PFSK-1 (cell line): ENCODE results near the gene C1orf35.
A peak's percentile ranks its signal among the peaks of the same experiment; 100 is the strongest.

Experiments
- FOXP2 ChIP-seq: optimal IDR thresholded peaks from 2 replicates; pipeline ENCODE3; 2011; ENCODE audit warnings: borderline replicate concordance, control low read depth, inconsistent platforms; ENCODE audit not compliant: insufficient read depth; ENCODE audit errors: extremely low read length, extremely low read depth
- POLR2AphosphoS5 ChIP-seq: IDR thresholded peaks from 2 replicates; pipeline ENCODE4 v1.6.1; 2012; ENCODE audit warnings: low read depth, mild to moderate bottlenecking, control low read depth, low read length, moderate library complexity
- SIN3A ChIP-seq: IDR thresholded peaks from 2 replicates; pipeline ENCODE4 v1.6.1; 2012; ENCODE audit warnings: mild to moderate bottlenecking, low read length, moderate library complexity, borderline replicate concordance; ENCODE audit not compliant: insufficient read depth
- TAF1 ChIP-seq: IDR thresholded peaks from 2 replicates; pipeline ENCODE4 v1.6.1; 2012; ENCODE audit warnings: low read length, control low read depth, borderline replicate concordance; ENCODE audit not compliant: insufficient read depth
- TF ChIP-seq, protein P1 (sequence below), 2 experiments: IDR thresholded peaks; 2 replicates each; pipeline versions ENCODE4 v1.6.1 to v1.8.0; 2011 to 2012; ENCODE audit warnings: low read depth in 2 of 2, low read length in 2 of 2, control low read depth in 1 of 2, inconsistent platforms in 1 of 2, mild to moderate bottlenecking in 1 of 2, moderate library complexity in 1 of 2; ENCODE audit not compliant: insufficient read depth in 1 of 2

C1orf35 gene

DNA sequence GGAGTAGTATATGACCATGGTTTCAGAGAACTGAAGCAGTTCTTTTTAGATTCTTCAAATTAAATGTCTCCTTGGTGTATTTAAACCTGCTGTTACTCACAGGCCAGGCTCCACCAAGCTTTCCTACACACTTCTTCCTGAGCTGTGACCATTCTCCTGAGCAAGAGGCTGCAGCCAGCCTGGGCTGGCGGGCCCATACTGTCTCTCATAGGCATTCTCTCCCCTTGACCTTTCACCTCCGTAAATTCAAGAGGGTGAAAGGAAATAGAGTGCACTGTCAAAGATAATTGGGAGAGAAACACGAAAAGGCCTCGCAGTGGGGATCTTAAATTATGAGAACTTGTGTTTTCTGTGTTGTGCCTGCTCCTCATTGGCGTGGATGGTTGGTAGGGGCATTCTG lies 18.3 kb downstream of the C1orf35 start:
- TF ChIP-seq TAF1: no peak
- no peak for TF ChIP-seq SIN3A
- no peak for TF ChIP-seq FOXP2
- TF ChIP-seq POLR2AphosphoS5: no peak

DNA sequence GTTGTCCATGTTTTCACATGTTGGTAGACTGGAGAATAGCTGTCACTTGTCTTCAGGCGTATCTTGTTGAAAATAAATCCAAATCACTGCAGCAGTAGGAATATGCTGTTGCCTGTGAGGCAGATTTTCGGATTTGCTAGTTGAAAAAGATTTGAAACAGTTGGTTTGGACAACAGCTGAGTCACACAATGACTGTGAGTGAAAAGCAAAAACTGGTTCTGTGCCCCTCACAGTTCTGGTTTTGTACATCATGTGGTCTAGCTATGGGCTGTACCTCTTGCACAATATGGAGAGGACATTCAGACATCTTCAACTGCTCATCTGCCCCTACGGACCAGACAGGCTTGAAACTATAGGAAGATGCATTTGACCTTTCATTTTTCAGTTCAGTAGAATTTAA lies 18.8 kb downstream of the C1orf35 start:
- TF ChIP-seq SIN3A (no peak; the same call in 1 of the 2 replicates), FOXP2 (no peak), TAF1 (no peak)
- TF ChIP-seq, protein P1, sequence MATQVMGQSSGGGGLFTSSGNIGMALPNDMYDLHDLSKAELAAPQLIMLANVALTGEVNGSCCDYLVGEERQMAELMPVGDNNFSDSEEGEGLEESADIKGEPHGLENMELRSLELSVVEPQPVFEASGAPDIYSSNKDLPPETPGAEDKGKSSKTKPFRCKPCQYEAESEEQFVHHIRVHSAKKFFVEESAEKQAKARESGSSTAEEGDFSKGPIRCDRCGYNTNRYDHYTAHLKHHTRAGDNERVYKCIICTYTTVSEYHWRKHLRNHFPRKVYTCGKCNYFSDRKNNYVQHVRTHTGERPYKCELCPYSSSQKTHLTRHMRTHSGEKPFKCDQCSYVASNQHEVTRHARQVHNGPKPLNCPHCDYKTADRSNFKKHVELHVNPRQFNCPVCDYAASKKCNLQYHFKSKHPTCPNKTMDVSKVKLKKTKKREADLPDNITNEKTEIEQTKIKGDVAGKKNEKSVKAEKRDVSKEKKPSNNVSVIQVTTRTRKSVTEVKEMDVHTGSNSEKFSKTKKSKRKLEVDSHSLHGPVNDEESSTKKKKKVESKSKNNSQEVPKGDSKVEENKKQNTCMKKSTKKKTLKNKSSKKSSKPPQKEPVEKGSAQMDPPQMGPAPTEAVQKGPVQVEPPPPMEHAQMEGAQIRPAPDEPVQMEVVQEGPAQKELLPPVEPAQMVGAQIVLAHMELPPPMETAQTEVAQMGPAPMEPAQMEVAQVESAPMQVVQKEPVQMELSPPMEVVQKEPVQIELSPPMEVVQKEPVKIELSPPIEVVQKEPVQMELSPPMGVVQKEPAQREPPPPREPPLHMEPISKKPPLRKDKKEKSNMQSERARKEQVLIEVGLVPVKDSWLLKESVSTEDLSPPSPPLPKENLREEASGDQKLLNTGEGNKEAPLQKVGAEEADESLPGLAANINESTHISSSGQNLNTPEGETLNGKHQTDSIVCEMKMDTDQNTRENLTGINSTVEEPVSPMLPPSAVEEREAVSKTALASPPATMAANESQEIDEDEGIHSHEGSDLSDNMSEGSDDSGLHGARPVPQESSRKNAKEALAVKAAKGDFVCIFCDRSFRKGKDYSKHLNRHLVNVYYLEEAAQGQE (IDR thresholded peaks at IDR 0.05; ENCODE audit: insufficient read depth in 1 of 2, low read depth in 2 of 2, low read length in 2 of 2): no peak

DNA sequence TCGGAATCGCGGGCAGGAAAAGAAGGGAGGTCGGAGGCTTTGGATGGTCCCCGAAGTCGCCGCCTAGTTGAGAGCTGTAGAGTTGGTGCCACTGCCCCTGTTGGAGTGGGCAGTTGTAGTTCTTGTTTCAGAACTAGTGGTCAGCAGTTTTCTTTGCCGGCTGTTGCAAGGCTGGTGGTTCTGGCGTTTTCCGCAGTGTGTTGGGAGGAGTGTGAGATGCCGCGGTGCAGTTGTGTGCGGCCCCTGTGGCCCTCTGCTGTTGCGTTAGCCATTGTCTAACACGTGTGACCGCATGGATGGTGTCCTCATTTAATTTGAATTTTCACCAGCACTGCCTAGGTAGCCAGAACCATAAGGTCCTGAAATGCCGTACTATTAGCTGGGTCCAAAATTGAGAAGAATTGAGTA lies 19.2 kb downstream of the C1orf35 start:
- TF ChIP-seq POLR2AphosphoS5 (no peak), SIN3A (no peak), FOXP2 (no peak), TAF1 (no peak)
- TF ChIP-seq, protein P1 (IDR thresholded peaks at IDR 0.05; ENCODE audit: insufficient read depth in 1 of 2, low read depth in 2 of 2, low read length in 2 of 2): no peak

DNA sequence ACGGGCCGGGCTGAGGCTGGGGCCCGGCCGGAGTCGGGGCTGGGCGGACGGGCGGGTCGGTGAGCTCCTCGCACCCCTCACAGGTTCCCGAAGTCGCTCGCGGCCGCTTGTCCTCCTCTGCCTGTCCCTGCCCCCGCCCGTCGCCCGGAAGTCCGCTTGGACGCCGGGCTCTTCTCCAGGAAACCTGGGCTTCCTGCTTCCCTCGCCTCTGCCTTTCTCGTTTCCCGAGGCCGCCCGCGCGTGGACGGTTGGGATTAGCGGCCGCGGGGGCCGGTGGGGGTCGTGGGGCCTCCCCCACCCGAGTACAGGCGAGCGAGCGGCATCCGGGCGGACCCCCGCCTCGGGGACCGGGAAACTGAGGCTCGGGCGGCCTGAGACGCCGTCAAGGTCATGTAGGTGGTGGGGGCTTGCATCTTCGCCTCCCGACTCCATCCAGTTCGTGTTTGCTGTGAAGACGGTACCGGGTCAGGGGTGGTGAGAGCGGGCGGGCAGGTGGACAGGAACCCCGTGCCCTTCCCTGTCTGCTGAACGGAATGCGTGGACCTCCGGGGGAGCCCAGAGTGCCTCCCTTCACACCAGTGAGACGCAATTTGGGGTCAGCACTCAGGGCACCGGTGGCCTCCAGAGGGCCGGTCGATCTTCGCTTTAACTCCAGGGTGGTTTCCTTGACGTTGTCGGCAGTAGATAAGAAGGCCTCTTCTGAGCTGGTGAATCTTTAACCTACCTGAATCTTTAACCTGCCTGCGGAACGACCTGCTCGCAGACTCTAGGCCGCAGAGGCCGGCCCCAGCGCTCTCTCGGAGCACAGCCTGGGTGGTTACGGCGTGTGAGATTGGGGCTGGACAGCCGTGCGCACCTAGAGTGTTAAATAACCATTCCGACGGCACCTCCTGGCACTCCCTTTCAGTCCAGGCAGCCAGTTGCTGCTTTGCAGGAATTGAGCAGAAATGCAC lies 19.9 kb downstream of the C1orf35 start:
- TF ChIP-seq TAF1 (no peak), FOXP2 (no peak), POLR2AphosphoS5 (no peak; the same call in 1 of the 2 replicates), SIN3A (no peak)
- TF ChIP-seq, protein P1 (IDR thresholded peaks at IDR 0.05; ENCODE audit: insufficient read depth in 1 of 2, low read depth in 2 of 2, low read length in 2 of 2): no peak

DNA sequence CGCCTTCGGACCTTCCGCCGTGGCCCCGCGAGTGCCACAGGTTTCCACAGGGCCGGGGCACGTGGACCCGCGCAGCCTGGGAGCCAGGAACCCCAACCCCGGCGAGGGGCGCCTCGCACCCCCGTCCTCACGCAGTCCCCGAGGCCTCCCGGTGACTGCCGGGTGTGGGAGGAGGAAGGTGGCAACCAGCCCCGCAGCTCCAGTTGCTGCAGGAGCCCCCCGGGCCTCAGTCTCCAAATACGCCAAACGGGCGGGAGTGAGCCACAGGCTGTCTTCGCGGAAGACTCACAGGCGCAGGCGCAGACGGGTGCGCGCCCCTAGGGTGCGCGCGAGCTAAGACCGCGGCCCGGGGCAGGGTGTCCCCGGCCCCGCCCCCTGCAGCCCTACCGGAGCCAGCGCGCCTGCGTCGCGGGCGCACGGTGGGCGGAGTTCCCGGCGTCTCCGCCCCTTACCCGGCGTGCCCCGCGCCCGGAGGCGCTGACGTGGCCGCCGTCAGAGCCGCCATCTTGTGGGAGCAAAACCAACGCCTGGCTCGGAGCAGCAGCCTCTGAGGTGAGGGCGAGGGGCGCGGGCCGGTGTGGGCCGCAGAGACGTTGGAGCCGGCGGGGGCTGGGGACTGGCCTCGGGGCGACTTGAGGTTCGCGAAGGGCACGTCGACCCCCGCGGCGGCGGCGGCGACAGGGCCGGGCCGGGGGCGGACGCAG lies 20.8 kb downstream of the C1orf35 start, which contains the start of gene ARF1:
ARF1 (plus strand) TSS at position 495 of the 704 bp plus-strand sequence. CDS start 14,407 bp downstream, outside the sequence.
- no peak for TF ChIP-seq FOXP2
- TF ChIP-seq SIN3A: no peak
- TF ChIP-seq, protein P1 (IDR thresholded peaks at IDR 0.05; ENCODE audit: insufficient read depth in 1 of 2, low read depth in 2 of 2, low read length in 2 of 2): peak; percentile 37 to 43; a peak in 1 of 4 replicates
- TF ChIP-seq TAF1: peak; percentile 91; the same call in 1 of the 2 replicates
- peak; percentile 91 for TF ChIP-seq POLR2AphosphoS5
